Pancreas (tissue), 10 donors: ENCODE results near the gene SDHA. TPM values are rescaled to one million over a fixed set of nuclear protein-coding genes. Genes with fewer than 3 reads are reported as not detected.

Source experiments
- ATAC-seq, 4 donors: fragments of 200-7000 bp; cut with Tn5 transposase; one replicate each; pipeline versions ENCODE4 v1.8.0 to v1.9.1; 2020; ENCODE audit warnings: mild to moderate bottlenecking in 4 of 4, moderate library complexity in 4 of 4
- DNase-seq, 6 donors: peaks; one replicate each; pipeline ENCODE4 v3.0.0-alpha.2; 2020
- FAIRE-seq: peaks from 2 replicates; lab custom pipeline; 2012; peaks lifted over from hg19 to GRCh38; lab: Jason Lieb, UNC
- H3K27ac ChIP-seq, 4 donors: fragments of 200-600 bp; sonication (generic); 1 replicate in 3 of 4; 2 replicates in 1 of 4; pipeline versions ENCODE4 v1.5.0 to v1.8.0; 2020
- H3K27me3 ChIP-seq, 4 donors: fragments of 200-600 bp; one replicate each; pipeline ENCODE4 v1.8.0; 2021
- H3K36me3 ChIP-seq, 3 donors: fragments of 200-600 bp; sonication (generic) in 1 of 3; one replicate each; pipeline versions ENCODE4 v1.5.0 to v1.8.0; 2020 to 2021
- H3K4me1 ChIP-seq, 3 donors: fragments of 200-600 bp; one replicate each; pipeline ENCODE4 v1.8.0; 2021
- H3K4me3 ChIP-seq, 4 donors: fragments of 200-600 bp; sonication (generic) in 2 of 4; one replicate each; pipeline versions ENCODE4 v1.5.0 to v1.8.0; 2020 to 2021
- H3K9me3 ChIP-seq, 4 donors: fragments of 200-600 bp; one replicate each; pipeline ENCODE4 v1.8.0; 2021
- WGBS, 2 donors: extraction: QIAGEN DNeasy Blood & Tissue Kit; methylation state at CpG; one replicate each; pipeline ENCODE4 v1.1.7; 2013; 5-methylcytosine and 5-hydroxymethylcytosine counted together
- intact Hi-C, 3 donors: fragments of 100-400 bp; cut with DNase I; formaldehyde crosslinking; loops; one replicate each; pipeline versions ENCODE4 v1.11.1 to v1.14.2; 2022
- polyA plus RNA-seq, 2 donors: library from polyadenylated mRNA; stranded (reverse); fragments of 200-250 nt; gene quantifications; one replicate each; pipeline ENCODE4 v1.2.3, GENCODE V29; 2013
- total RNA-seq, 6 donors: library from RNA; stranded (reverse); fragmentation: NEBNext Ultra II Directional in 4 of 6; extraction: Animal tissue kit (Norgen Biotek cat#: 25700) in 4 of 6; gene quantifications; one replicate each; pipeline versions ENCODE4 v1.2.1 to v1.2.4, GENCODE V29; 2021 to 2023
- TF ChIP-seq, protein P1 (sequence below), 4 donors: fragments of 200-600 bp; sonication (generic) in 3 of 4; IDR thresholded peaks; one replicate each; pipeline versions ENCODE4 v1.5.0 to v1.8.0; 2021; ENCODE audit warnings: antibody characterized with exemption in 4 of 4
- donor health status: healthy with polysubstance abuse.
- donor health status: DM: no; HTN: no; CAD: no; lungs with moderate emphysema.
- donor health status: DM: no; HTN: no; CAD: no.
- donor health status: control.
- donor health status: control.
- donor health status: Bipolar disorder and iron deficiency.
- donor health status: DM: yes; HTN: yes; CAD: no.
- donor health status: DM: no; HTN: no; CAD: no.
- donor health status: DM: no; HTN: no; CAD: no.
- donor health status: DM: yes; HTN: yes; CAD: no.

Gene SDHA
- total and polyA plus RNA-seq, 8 donors = 37.9 to 69.4 (median 53.1) TPM

DNA sequence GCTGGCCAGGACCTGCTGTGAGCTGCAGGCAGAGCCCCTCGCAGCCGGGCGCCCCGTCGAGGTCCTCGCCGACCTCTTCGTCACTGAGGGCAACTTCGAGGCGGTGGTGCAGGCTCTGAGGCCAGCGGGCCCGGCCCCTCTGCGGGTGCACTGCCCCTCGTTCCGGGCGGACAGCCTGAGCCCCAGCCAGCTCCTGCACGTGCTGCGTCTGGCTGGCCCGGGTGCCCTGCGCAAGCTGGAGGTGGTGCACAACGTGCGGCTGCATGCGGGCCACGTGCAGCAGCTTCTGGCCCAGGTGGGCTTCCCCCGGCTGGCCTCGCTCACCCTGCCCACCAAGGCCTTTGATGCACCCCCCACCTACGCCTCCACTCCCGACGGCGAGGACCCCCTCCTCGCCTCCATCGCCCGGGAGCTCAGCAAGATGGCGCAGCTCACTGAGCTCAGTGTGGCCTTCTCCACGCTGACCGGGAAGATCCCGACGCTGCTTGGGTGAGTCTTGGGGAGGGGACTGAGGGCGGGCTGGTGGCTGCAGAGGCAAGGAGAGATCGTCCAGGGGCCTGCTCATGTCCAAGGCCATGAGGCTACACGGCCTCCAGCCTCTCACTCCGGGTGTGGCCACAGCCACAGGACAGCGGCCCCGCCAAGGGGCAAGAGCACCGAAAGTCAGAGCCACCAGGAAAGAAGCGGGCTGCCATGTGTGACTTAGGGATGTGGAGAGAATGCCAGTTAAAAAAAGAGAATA, 26.0 kb upstream of the SDHA start:
- Histone ChIP-seq H3K27ac (no peak overlapping the region), H3K4me1 (peaks cover 0 to 5% (median 4%) of the 10 kb centered on the region in 3 donors), H3K4me3 (peak overlapping the region in 2 of 4 donors; percentile 15 to 23), H3K36me3 (no peaks in the 10 kb centered on the region), H3K9me3 (no peaks in the 10 kb centered on the region), H3K27me3 (no peaks in the 10 kb centered on the region)
- ATAC-seq (no peak), DNase-seq (peak in 2 of 6 donors; percentile 31 to 57), FAIRE-seq (no peak)
- 81 to 95% methylated on average over 36 to 46 of the region's 46 CpGs for WGBS, 2 donors
- intact Hi-C loops = no loop called here
- TF ChIP-seq, protein P1, sequence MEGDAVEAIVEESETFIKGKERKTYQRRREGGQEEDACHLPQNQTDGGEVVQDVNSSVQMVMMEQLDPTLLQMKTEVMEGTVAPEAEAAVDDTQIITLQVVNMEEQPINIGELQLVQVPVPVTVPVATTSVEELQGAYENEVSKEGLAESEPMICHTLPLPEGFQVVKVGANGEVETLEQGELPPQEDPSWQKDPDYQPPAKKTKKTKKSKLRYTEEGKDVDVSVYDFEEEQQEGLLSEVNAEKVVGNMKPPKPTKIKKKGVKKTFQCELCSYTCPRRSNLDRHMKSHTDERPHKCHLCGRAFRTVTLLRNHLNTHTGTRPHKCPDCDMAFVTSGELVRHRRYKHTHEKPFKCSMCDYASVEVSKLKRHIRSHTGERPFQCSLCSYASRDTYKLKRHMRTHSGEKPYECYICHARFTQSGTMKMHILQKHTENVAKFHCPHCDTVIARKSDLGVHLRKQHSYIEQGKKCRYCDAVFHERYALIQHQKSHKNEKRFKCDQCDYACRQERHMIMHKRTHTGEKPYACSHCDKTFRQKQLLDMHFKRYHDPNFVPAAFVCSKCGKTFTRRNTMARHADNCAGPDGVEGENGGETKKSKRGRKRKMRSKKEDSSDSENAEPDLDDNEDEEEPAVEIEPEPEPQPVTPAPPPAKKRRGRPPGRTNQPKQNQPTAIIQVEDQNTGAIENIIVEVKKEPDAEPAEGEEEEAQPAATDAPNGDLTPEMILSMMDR (IDR thresholded peaks at IDR 0.05) = no peak

GRCh38 chr5:192691-192969, 25.5 kb upstream of the SDHA start:
- 77 to 89% methylated on average over 9 of the region's 9 CpGs for WGBS, 2 donors
- FAIRE-seq = no peak
- H3K4me1 ChIP-seq = peaks cover 0 to 5% (median 4%) of the 10 kb centered on the region in 3 donors
- no peak for DNase-seq
- no peaks in the 10 kb centered on the region for H3K36me3 ChIP-seq
- no peak overlapping the region for H3K4me3 ChIP-seq
- no peaks in the 10 kb centered on the region for H3K9me3 ChIP-seq
- TF ChIP-seq, protein P1 (IDR thresholded peaks at IDR 0.05) = no peak
- no peak for ATAC-seq
- intact Hi-C loops = no loop called here
- H3K27me3 ChIP-seq = no peaks in the 10 kb centered on the region
- no peak overlapping the region for H3K27ac ChIP-seq

DNA sequence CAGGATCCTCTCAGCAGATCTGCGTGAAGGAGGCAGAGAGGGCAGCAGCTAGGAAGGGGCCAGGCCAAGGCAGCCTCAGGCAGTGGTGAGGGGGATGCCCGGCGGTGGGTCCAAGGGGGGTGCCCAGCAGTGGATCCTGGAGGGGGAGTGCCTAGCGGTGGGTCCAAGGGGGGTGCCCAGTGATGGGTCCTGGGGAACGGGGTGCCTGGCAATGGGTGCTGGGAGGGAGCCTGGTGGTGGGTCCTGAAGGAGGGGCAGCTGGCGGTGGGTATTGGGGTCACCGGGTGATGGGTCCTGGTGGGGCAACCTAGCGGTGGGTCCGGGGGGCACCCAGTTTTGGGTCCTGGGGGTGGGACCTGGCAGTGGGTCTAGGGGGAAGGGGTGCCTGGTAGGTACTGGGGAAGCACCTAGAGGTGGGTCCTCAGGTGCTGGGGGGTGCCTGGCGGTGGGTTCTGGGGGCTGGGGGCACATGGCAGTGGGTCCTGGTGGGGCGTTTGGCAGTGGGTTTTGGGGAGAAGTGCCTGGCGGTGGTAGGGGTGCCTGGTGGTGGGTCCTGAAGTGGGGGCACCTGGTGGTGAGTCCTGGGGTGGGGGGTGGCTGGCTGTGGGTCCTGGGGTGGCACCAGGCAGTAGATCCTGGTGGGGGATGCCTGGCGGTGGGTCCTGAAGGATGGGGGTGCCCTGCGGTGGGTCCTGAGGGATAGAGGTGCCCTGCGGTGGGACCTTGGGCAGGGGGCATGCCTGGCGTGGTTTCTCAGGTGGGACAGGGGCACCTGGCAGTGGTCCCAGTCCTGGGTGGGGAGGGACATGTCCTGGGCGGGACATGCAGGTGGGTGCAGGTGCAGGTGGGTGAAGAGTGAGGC, 24.9 kb upstream of the SDHA start:
- Histone ChIP-seq H3K27me3 (no peaks in the 10 kb centered on the region), H3K9me3 (no peaks in the 10 kb centered on the region), H3K4me1 (peaks cover 0 to 3% (median 3%) of the 10 kb centered on the region in 3 donors), H3K27ac (no peak overlapping the region), H3K4me3 (no peak overlapping the region), H3K36me3 (no peaks in the 10 kb centered on the region)
- TF ChIP-seq, protein P1 (IDR thresholded peaks at IDR 0.05) = no peak
- peak in 2 of 6 donors; percentile 33 to 52 for DNase-seq
- intact Hi-C loops = no loop called here
- no peak for ATAC-seq
- FAIRE-seq = no peak
- WGBS, 2 donors = 83 to 93% methylated on average over 15 to 17 of the region's 17 CpGs

DNA sequence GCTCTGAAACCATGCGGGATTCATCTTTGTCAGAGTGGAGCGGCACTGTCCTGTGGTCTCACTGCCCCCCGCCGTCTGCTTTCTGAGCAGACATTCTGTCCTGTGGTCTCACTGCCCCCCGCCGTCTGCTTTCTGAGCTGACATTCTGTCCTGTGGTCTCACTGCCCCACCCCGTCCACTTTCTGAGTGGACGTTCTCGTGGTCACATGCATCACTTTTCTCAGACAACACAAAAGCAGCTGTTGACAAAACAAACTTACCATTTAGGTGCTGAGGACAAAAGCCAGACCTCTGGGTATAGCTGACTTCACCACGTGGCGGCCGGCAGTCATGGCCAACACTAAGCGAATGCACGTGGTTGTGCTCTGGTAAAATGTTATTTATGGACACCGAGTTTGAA, 24.0 kb upstream of the SDHA start:
- FAIRE-seq (no peak), DNase-seq (peak in 2 of 6 donors; percentile 8 to 56), ATAC-seq (no peak)
- H3K36me3 ChIP-seq = no peaks in the 10 kb centered on the region
- intact Hi-C loops = no loop called here
- H3K4me3 ChIP-seq = no peak overlapping the region
- no peaks in the 10 kb centered on the region for H3K9me3 ChIP-seq
- no peaks in the 10 kb centered on the region for H3K27me3 ChIP-seq
- TF ChIP-seq, protein P1 (IDR thresholded peaks at IDR 0.05) = no peak
- H3K4me1 ChIP-seq = no peaks in the 10 kb centered on the region
- 79 to 86% methylated on average over 15 of the region's 15 CpGs for WGBS, 2 donors
- no peak overlapping the region for H3K27ac ChIP-seq
